ENCODE measurements around the gene UCK1.

Gene UCK1

GRCh38 chr9:131494296-131494870 is 36.7 kb downstream of the UCK1 start:
- TF ChIP-seq CTCF (IDR thresholded peaks at IDR 0.05) = no peak

- no peak for TF ChIP-seq CTCF (IDR thresholded peaks at IDR 0.05)
Observed at GRCh38 chr9:131492070-131492469, 39.0 kb downstream of the UCK1 start.

- no peak for TF ChIP-seq CTCF (IDR thresholded peaks at IDR 0.05)
Observed at GRCh38 chr9:131491001-131491710, 39.9 kb downstream of the UCK1 start.

- no peak for TF ChIP-seq CTCF (IDR thresholded peaks at IDR 0.05)
Observed at GRCh38 chr9:131490514-131490913, 40.5 kb downstream of the UCK1 start.

GRCh38 chr9:131487621-131488031 is 43.4 kb downstream of the UCK1 start:
- TF ChIP-seq CTCF (IDR thresholded peaks at IDR 0.05) = no peak

- TF ChIP-seq CTCF (IDR thresholded peaks at IDR 0.05) = no peak
Observed at GRCh38 chr9:131487001-131487400, 44.1 kb downstream of the UCK1 start.

- TF ChIP-seq CTCF (IDR thresholded peaks at IDR 0.05) = no peak
Observed at GRCh38 chr9:131485728-131486422, 45.2 kb downstream of the UCK1 start.

All from LNCAP (cell line).